Fibroblast of skin of back (primary cell): Measurements from ENCODE around the gene DNAH8.
A peak's percentile ranks its signal among the peaks of the same experiment; 100 is the strongest.
"Not testable (repeated sequence)": the region's sequence is repeated elsewhere in the genome, so short reads cannot be mapped to it uniquely, and the experiment has no call there.

Experiments used
- DNase-seq: peaks from one replicate; pipeline ENCODE4 v3.0.0-alpha.2; 2013

DNAH8 gene

DNA sequence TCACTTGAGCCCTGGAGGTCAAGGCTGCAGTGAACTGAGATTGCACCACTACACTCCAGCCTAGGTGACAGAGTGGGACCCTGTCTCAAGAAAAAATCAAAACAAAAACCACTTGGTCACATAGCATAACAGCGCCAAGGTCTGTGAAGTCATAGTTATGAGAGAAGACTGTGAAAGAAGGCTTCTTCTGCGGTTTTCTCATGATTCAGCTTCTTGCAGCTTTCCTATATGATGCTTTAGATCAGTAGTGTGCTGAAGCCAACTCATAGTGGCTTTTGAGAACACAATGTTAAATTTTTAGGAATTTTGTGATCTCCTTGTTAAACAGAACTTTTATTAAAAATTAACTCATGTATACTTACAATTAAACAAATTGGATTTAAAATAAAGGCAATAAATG is 197.3 kb downstream of the DNAH8 start:
- no peak for DNase-seq

DNA sequence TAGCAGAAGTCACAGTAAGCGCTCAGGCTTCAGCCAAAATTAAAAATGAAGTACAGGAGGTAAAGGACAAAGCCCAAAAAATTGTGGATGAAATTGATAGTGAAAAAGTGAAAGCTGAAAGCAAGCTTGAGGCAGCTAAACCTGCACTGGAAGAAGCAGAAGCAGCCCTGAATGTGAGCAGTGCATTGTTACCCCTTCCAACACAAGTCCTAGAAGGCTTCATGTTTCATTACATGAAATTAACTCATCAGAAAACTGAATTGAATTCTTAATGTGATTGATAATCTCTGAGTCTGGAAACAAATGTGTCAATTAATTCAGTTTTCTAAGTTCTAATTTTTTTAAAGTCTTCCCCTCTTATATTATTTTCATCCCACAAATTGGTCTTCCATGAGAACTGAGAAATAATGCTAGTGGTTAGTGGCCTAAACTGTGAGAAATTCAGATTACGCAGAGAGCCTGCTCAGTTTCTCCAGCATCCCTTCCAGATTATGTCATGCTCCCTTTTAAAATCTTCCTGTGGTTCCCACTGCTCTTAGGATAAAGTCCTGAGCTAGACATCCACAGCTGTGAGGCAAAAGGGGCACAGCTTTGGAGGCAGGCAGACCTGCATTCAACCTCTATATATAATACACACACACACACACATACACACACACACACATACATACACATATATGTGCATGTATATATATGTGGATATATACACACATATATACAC is 200.3 kb downstream of the DNAH8 start:
- DNase-seq: no peak

DNA sequence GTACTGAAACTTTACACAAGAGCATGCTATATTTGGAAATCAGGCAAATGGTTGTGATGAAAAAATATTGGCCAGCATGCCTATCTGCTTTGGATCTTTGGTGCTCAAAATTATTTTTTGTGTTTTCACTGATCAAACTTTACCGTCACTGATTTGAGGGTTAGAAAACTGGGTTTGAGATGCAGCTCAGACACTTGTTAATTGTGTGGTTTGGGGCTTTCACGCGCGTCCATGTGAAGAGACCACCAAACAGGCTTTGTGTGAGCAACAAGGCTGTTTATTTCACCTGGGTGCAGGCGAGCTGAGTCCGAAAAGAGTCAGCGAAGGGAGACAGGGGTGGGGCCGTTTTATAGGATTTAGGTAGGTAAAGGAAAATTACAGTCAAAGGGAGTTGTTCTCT is 206.4 kb downstream of the DNAH8 start:
- DNase-seq: not testable (repeated sequence)

DNA sequence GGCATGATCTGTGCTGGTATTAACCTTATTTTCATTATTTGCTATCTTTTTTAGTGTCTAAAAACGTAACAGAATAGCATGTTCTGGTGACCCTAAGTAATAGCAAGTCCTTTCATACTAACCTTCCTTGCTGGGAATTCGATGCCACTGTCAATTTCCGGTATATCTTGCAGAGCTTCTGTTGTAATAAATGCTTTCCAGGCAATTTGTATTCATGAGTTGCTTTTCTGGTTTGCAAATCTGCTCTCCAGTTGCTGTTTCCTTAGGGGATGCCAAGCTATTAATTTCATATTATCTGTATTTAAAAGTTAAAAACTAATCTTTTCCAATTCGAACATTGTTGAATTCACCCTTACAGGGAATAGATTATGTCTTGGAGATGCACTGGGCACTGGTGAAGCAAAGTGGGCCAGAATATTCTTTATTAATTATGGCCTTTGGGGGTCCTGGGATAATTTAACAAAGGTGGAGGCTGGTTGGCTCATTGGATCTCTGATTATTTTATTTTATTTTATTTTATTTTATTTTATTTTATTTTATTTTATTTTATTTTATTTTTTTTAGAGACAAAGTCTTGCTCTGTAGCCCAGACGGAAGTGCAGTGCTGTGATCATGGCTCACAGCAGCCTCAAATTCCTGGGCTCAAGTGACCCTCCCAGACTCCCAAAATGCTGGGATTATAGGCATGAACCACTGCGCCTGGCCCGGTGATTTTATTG is 209.8 kb downstream of the DNAH8 start:
- DNase-seq: no peak

DNA sequence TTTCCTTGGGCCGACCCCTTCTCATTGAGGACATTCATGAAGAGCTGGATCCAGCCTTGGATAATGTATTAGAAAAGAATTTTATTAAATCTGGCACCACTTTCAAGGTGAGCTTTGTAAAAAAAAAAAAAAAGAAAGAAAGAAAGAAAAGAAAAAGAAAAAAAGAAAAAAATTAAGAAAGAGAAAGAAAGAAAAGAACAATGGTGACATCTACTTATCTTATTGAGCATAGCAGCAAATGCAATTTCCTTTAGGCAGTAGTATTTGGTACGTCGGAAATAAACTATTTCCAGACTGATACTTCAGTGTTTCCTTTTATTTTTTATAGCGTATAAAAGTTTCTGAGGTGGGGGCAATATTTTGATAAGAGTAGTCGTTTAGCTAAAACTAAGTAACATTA is 214.4 kb downstream of the DNAH8 start:
- DNase-seq: no peak

DNA sequence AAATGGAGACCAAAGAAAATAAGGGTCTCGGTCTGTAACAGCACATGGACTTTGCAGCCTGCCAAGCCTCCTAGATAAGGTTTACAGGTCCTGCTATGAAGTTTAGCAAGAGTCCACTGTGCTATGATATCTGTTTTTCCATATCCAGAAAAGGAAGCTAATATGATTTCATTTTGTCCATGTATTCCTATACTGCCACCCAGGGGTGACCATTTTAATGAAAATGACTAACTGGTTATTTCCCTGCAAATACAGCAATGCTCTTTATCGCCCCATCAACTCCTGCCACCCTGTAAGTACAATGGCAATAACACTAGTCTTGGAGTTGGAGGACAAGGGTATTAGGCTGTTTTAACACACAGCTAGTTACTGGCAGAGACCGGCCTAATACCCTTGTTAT is 218.3 kb downstream of the DNAH8 start:
- peak; percentile 20 for DNase-seq

DNA sequence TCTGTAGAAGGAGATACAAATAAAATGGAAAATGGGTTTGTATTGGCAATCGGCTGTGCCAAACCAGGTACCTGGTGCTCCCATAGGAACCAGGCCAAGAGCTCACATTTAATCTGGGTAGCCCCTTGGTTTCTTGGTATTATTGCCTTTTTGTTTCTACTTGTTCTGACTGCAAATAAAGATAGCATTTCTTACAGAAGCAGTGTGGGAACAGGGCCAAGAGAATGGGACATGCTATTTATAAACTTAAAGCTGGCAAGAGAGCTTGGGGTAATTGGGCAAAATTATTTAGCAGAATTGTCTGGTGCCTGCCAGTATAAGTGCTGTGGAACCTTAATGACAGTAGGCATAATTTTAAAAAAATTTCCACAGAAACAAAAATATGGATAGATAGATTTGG is 219.9 kb downstream of the DNAH8 start:
- no peak for DNase-seq

DNA sequence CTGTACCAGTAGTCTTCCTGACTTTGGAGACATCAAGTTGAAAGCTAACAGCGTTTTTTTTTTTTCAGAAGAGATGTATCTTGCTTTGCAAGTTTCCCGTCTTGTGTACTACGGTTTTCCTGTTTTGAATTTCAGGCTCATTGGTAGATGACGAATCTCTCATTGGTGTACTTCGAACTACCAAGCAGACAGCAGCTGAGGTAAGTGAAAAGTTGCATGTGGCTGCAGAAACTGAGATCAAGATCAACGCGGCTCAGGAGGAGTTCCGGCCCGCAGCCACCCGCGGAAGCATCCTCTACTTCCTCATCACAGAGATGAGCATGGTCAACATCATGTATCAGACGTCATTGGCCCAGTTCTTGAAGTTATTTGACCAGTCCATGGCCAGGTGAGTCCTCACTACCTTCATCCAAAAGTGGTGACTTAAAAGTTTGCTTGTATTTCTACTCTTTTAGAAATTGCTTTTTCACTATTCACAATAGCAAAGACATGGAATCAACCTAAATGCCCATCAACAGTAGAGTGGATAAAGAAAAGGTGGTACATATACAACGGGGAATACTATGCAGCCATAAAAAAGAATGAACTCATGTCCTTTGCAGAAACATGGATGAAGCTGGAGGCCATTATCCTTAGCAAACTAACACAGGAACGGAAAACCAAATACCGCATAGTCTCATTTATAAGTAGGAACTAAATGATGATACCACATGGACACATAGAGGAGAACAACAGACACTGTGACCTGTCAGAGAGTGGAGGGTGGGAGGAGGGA is 222.9 kb downstream of the DNAH8 start:
- no peak for DNase-seq

DNA sequence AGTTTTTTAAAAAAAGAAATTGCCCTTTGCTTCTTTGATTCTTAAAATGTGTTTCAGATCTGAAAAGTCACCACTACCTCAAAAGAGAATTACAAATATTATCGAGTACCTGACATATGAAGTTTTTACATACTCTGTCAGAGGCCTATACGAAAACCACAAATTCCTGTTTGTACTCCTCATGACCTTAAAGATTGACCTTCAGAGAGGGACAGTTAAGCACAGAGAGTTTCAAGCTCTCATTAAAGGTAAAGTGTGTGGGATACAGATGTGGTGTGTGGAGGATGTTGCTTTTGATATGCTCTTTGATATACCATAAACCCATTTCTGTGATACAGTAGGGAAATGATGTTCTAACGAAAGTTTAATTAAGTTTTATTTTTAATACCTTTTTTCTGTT is 223.6 kb downstream of the DNAH8 start:
- no peak for DNase-seq

DNA sequence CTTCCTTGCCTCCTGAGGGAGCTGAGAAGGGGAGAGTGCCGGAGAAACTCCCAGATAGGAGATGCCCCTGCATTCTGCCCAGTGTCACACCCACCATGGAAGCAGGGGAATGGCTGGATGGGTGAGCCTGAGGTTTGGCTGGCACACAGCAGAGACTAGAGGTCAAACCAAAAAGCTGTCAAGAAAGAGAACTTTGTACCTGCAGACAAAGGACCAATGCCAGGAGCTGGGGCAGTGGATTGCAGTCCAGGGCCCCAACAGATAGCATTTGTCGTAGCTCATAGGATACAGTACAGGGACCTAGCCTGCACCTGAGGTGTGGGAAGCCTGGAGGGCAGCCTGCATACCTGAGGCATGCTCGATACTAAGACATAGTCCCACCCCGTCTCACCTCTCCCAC is 227.3 kb downstream of the DNAH8 start:
- DNase-seq: no peak

DNA sequence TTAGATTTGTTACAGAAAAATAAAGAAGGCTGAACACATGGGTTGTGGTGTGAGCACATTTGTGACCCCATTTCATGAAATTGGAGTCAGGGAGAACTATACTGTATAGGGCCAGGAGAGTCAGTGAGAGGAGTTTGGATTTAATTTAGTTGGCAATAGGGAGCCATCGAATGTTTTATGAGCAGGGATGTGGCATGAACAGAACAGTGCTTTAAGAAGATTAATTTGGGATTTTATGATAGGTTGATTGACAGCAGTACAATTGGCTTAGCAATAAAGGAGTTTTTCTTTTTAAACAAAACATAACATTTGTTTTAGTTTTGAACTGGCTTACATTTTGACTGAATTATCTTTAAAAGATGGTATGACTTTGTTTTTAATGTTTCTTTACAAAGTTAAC is 227.9 kb downstream of the DNAH8 start:
- DNase-seq: no peak

DNA sequence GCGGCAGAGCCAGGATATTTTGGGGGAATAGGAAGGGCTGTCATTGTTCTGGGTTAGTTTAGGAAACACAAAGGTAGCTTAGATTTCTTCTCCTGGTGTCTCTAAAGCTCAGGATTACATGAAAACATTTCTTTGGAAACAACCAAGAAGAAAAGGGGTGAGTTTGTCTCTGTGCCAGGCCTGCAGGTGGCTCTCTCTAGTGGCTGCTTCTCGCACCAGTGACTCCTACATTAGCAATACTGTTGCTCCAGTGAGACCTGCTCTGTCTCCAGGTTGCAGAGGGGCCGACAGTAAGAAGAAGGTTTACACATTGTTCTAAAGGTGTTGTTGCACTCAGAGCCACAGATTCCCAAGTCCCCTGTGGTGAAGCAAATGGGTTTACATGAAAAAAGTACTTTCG is 228.9 kb downstream of the DNAH8 start:
- no peak for DNase-seq

DNA sequence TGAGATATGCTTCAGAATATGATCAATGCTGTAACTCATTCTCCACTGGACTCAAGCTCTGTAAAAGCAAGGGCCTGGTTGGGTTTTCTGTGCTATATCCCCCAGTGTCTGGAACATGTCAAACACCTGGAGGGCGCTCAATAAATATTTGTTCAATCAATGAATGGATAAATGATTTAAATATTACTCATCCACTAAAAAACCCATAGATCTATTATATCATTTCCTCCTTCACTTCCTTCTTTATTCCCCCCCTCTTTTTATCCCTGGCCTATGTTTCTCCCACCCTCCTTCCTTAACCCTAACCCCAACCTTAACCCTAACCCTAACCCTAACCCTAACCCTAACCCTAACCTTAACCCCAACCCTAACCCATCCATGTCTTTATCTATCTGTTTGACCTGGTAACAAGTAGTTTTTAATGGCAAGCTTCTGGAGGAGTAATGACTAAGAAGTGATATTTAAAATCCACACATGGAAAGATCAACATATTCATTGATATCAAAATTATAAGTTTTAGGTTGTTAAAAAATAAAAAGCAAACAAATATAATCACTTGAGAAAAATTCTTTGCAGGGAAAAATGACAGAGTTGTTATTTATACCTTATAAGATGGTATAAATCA is 229.7 kb downstream of the DNAH8 start:
- DNase-seq: no peak

DNA sequence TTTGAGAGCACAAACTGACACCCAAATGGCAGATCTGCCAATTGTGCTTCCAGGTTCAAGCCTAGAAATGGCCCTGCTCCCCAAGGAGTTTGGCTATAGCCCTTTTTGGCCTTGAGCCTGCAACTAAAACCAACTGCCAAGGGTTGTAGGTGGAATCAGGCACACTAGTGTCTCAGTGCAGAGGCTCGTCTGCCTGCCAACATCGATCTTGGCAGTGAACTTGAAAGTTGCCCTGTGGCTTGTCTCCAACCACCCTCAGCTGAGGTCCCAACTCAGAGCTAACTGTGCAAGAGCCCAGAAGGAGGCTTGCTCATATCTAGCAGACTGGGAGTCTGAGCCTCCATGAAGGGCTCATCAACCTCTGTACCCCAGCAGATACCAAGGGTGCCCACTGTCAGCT is 240.8 kb downstream of the DNAH8 start:
- DNase-seq: no peak

DNA sequence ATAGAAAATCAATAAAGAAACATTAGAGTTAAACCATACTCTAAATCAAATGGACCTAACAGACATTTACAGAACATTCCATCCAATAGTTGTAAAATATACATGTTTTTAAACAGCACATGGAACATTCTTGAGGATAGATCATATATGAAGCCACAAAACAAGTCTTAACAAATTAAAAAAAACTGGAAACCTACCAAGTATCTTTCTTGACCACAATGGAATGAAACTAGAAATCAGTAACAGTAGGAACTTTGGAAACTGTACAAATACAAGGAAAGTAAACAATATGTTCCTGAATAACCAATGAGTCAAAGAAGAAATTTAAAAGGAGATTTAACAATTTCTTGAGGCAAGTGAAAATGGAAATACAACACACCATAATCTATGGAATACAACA is 242.3 kb downstream of the DNAH8 start:
- DNase-seq: peak; percentile 1

DNA sequence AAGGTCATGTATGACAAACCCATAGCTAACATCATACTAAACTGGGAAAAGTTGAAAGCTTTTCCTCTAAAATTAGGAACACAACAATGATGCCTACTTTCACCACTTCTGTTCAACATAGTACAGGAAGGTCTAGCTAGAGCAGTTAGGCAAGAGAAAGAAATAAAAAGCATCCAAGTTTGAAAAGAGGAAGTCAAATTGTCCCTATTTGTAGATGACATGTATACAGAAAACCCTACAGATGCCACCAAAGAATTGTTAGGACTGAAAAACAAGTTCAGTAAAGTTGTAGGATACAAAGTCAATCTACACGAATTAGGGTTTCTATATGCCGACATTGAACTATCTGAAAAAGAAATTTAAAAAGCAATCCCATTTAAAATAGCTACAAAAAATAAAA is 244.0 kb downstream of the DNAH8 start:
- no peak for DNase-seq

DNA sequence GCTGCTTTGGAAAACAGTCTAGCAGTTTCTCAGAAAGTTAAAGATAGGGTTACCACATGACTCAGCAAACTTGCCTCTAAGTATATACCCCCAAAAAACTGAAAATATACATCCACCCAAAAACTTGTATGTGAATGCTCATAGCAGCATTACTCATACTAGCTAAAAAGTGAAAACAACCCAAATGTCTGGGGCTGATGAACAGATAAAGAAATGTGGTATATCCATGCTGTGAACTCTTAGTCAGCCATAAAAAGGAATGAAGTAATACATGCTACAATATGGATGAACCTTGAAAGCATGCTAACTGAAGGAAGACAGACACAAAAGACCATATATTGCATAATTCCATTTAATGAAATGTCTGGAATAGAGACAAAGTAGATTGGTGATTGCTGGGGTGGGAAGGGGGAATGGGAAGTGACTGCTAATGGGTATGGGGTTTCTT is 253.6 kb downstream of the DNAH8 start:
- no peak for DNase-seq

DNA sequence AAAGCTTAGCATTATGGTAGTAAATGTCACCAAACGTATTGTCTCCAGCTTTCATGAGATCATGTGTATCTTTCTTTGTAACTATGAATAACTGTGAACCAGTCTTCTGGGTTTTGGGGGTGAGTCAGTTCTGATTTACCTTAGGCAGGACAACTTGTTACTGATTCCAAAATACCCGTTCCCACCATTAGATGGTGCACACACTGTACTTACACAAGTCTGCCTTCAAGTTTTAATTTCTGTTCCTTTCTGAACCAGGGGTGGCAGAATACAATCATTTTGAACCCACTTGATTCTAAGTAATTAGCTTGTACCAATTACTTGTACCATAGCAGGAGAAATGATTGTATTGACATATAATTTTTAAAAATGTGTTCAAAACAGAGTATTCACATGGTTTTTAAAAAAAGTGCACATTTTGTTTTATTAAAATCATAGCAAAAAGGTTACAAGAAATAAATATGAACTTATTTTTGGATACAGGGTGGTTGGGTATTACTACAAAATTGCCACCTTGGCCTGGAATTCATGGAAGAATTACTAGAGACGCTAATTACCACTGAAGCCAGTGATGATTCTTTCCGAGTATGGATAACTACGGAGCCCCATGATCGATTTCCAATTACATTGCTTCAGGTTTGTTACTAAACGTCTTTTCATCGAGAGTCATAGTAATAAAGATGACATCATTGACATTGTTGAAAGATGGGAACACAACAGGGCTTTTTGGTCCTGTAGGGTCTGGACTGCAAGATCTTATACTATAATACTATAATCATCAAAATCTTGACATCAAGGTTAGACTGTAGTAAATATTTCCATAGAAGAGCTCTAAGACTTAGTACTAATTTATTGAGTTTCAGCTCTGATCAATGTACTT is 258.3 kb downstream of the DNAH8 start:
- peak; percentile 44 for DNase-seq

DNA sequence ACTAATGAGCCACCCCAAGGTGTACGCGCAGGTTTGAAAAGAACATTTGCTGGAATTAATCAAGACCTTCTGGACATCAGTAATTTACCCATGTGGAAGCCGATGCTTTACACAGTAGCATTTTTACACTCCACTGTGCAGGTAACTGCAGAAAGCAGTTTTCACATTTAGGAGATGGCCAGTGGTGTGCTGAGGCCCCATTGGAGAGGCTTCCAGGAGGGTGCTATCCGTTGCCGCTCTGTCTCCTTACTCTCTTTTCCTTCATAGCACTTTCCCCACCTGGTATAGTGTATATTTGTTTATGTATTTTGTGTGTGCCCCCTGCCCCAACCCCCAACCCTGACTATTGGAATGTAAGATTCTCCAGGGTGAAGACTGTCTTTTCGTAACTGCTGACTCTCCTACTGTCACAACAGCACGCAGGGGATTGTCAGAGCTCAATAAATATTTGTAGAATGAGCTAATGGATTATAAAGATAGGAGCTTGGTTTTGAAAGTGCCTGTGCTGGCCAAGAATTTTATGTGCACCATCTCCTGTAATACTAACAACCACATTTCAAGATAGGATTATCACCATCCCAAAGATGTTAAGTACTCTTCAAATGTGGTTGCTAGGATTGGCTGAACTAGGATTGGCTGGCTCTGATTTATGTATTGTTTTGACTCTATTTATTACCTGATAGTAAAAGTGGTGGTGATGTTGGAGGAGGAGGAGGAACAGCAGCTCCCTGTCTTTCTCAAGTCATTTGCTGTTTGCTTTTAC is 259.5 kb downstream of the DNAH8 start:
- peak; percentile 4 for DNase-seq

DNA sequence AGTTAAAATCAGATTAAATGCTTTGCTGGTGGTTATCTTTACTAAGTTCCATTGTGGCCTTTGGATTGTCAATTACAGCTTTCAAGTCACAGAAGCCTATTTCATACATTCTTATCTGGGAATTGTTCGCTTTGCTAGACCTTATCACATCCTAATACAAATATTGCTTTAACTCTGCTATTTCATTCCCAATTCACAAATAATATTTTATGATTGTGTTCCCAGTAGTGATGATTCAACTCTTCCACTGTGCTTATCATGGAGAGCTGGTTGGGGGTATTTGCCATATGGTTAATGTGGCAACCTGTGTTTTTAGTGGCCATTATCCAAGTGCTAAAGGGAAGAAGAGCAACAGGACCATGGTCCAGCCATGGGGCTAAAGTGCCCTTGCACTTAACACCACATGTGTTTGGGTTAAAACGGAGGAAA is 260.5 kb downstream of the DNAH8 start:
- DNase-seq: no peak

DNA sequence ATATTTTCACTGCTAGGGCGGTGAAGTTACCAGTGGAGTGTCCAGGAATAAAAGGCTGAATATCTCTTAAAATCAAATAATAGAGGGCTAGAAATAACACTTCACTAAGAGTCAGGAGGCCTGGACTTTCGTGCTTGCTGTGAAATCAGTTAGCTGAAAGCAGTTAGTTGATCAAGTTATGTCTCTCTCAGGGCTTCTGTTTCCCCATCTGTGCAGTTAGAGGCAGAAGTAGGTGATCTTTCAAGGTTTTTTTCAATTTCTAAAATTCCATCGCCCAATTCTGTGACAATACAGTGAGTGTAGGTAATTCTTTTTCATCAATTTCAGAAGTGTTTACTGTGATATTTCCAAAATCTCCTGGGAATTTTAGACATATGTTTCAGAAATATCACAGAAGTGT is 260.9 kb downstream of the DNAH8 start:
- DNase-seq: no peak
